Tibial nerve (tissue), 3 donors: ENCODE data around the gene TRIP10.

Source experiments
- POLR2A ChIP-seq, 2 donors: fragments of 450-650 bp; IDR thresholded peaks; one replicate each; pipeline ENCODE4 v1.6.1; 2017; ENCODE audit warnings: antibody characterized with exemption in 2 of 2, mild to moderate bottlenecking in 2 of 2, moderate library complexity in 2 of 2
- TF ChIP-seq, protein P1 (sequence below), 5 experiments: fragments of 200-600 bp in 3 of 5; fragments of 450-650 bp in 2 of 5; sonication (generic) in 3 of 5; IDR thresholded peaks; one replicate each; pipeline ENCODE4 v1.5.1; 2016 to 2019; ENCODE audit warnings: antibody characterized with exemption in 5 of 5, mild to moderate bottlenecking in 3 of 5, moderate library complexity in 2 of 5

GRCh38 chr19:6723108-6723618, 16.3 kb upstream of the TRIP10 start:
- TF ChIP-seq, protein P1, sequence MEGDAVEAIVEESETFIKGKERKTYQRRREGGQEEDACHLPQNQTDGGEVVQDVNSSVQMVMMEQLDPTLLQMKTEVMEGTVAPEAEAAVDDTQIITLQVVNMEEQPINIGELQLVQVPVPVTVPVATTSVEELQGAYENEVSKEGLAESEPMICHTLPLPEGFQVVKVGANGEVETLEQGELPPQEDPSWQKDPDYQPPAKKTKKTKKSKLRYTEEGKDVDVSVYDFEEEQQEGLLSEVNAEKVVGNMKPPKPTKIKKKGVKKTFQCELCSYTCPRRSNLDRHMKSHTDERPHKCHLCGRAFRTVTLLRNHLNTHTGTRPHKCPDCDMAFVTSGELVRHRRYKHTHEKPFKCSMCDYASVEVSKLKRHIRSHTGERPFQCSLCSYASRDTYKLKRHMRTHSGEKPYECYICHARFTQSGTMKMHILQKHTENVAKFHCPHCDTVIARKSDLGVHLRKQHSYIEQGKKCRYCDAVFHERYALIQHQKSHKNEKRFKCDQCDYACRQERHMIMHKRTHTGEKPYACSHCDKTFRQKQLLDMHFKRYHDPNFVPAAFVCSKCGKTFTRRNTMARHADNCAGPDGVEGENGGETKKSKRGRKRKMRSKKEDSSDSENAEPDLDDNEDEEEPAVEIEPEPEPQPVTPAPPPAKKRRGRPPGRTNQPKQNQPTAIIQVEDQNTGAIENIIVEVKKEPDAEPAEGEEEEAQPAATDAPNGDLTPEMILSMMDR (IDR thresholded peaks at IDR 0.05) = no peak
- TF ChIP-seq POLR2A (IDR thresholded peaks at IDR 0.05) = no peak
